Measurements from ENCODE around the gene PPP6R2.

DNA sequence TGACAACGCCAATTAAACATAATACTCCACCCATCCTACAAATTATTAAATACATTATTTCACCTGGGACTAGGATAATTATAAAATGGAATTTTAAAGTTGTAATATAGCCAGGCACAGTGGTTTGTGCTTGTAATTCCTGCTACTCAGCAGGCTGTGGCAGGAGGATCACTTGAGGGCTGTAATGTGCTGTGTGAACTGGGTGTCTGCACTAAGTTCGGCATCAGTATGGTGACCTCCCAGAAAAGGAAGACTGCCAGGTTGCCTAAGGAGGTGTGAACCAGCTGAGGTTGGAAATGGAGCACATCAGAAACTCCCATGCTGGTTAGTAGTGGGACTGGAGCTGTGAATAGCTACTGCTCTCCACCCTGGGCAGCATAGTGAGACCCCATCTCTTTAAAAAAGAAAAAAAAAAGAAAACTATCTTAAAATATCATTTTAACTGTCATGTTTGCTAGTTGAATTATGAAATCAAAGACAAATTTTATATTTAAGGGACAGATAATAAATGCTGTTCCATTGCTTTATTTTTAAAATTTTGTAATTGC is 28.0 kb downstream of the PPP6R2 start:
- TF ChIP-seq, protein P1, sequence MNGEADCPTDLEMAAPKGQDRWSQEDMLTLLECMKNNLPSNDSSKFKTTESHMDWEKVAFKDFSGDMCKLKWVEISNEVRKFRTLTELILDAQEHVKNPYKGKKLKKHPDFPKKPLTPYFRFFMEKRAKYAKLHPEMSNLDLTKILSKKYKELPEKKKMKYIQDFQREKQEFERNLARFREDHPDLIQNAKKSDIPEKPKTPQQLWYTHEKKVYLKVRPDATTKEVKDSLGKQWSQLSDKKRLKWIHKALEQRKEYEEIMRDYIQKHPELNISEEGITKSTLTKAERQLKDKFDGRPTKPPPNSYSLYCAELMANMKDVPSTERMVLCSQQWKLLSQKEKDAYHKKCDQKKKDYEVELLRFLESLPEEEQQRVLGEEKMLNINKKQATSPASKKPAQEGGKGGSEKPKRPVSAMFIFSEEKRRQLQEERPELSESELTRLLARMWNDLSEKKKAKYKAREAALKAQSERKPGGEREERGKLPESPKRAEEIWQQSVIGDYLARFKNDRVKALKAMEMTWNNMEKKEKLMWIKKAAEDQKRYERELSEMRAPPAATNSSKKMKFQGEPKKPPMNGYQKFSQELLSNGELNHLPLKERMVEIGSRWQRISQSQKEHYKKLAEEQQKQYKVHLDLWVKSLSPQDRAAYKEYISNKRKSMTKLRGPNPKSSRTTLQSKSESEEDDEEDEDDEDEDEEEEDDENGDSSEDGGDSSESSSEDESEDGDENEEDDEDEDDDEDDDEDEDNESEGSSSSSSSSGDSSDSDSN (IDR thresholded peaks at IDR 0.05; ENCODE audit: borderline replicate concordance in 1 of 2, low read depth in 2 of 2, low read length in 2 of 2), result no peak
- TF ChIP-seq RAD21 (CRISPR knock-in tag; conservative IDR thresholded peaks at IDR 0.05 in 1 of 2, IDR thresholded peaks at IDR 0.05 in 1 of 2), result no peak
- TF ChIP-seq EZH2 (IDR thresholded peaks at IDR 0.05; ENCODE audit: borderline replicate concordance, low read depth, low read length), result no peak
- TF ChIP-seq DDX20 (tag; IDR thresholded peaks at IDR 0.05; ENCODE audit: low read depth), result no peak
- no peak for TF ChIP-seq POLR2AphosphoS5 (IDR thresholded peaks at IDR 0.05; ENCODE audit: control insufficient read depth, insufficient read depth, low read depth, low read length)
- no peak for TF ChIP-seq ZNF274 (IDR thresholded peaks at IDR 0.05; ENCODE audit: borderline replicate concordance, low read depth, low read length)
- TF ChIP-seq, protein P2, sequence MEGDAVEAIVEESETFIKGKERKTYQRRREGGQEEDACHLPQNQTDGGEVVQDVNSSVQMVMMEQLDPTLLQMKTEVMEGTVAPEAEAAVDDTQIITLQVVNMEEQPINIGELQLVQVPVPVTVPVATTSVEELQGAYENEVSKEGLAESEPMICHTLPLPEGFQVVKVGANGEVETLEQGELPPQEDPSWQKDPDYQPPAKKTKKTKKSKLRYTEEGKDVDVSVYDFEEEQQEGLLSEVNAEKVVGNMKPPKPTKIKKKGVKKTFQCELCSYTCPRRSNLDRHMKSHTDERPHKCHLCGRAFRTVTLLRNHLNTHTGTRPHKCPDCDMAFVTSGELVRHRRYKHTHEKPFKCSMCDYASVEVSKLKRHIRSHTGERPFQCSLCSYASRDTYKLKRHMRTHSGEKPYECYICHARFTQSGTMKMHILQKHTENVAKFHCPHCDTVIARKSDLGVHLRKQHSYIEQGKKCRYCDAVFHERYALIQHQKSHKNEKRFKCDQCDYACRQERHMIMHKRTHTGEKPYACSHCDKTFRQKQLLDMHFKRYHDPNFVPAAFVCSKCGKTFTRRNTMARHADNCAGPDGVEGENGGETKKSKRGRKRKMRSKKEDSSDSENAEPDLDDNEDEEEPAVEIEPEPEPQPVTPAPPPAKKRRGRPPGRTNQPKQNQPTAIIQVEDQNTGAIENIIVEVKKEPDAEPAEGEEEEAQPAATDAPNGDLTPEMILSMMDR (IDR thresholded peaks at IDR 0.05 in 2 of 3, conservative IDR thresholded peaks at IDR 0.05 in 1 of 3; ENCODE audit: insufficient read depth in 2 of 3, low read depth in 1 of 3, low read length in 3 of 3), result no peak
- no peak for TF ChIP-seq NR2C2 (CRISPR knock-in tag; IDR thresholded peaks at IDR 0.05)
- TF ChIP-seq NR2C2 (tag; IDR thresholded peaks at IDR 0.05), result no peak
- TF ChIP-seq MTA3 (IDR thresholded peaks at IDR 0.05; ENCODE audit: borderline replicate concordance), result no peak
- no peak for TF ChIP-seq ZFP36 (IDR thresholded peaks at IDR 0.05; ENCODE audit: low read depth, low read length, partially characterized antibody)
- TF ChIP-seq ESRRA (IDR thresholded peaks at IDR 0.05; ENCODE audit: borderline replicate concordance, low read depth), result no peak
- TF ChIP-seq, protein P3, sequence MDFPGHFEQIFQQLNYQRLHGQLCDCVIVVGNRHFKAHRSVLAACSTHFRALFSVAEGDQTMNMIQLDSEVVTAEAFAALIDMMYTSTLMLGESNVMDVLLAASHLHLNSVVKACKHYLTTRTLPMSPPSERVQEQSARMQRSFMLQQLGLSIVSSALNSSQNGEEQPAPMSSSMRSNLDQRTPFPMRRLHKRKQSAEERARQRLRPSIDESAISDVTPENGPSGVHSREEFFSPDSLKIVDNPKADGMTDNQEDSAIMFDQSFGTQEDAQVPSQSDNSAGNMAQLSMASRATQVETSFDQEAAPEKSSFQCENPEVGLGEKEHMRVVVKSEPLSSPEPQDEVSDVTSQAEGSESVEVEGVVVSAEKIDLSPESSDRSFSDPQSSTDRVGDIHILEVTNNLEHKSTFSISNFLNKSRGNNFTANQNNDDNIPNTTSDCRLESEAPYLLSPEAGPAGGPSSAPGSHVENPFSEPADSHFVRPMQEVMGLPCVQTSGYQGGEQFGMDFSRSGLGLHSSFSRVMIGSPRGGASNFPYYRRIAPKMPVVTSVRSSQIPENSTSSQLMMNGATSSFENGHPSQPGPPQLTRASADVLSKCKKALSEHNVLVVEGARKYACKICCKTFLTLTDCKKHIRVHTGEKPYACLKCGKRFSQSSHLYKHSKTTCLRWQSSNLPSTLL (IDR thresholded peaks at IDR 0.05), result no peak
- no peak for TF ChIP-seq KLF10 (CRISPR knock-in tag; IDR thresholded peaks at IDR 0.05)
- TF ChIP-seq PTBP1 (IDR thresholded peaks at IDR 0.05; ENCODE audit: low read depth, low read length), result no peak
